OCI-LY3 (cell line): ENCODE data around the gene NUP210.

ENCODE experiments used
- H2AFZ ChIP-seq: fragments of 200-600, 300-600 bp; shearing (Covaris generic); 2 replicates; pipeline ENCODE4 v1.6.0; 2014; ENCODE audit warnings: antibody characterized with exemption, low read depth, low read length
- H3K27ac ChIP-seq: fragments of 200-600, 300-600 bp; sonication (generic); 2 replicates; pipeline ENCODE4 v1.5.1; 2014; ENCODE audit warnings: mild to moderate bottlenecking, low read length, moderate library complexity, mixed read lengths
- H3K27me3 ChIP-seq: fragments of 200-600, 300-600 bp; sonication (generic); 2 replicates; pipeline ENCODE4 v1.6.1; 2014; ENCODE audit warnings: low read depth, low read length, mixed read lengths
- H3K36me3 ChIP-seq: fragments of 200-600, 300-600 bp; sonication (generic); replicated peaks from 2 replicates; pipeline ENCODE3; 2014; ENCODE audit warnings: low read depth, low read length, mixed read lengths
- H3K4me1 ChIP-seq: fragments of 300-600, 200-600 bp; sonication (generic); 2 replicates; pipeline ENCODE4 v1.6.1; 2014; ENCODE audit warnings: low read length, mixed read lengths
- H3K4me2 ChIP-seq: fragments of 200-600, 300-600 bp; sonication (generic); 2 replicates; pipeline ENCODE4 v1.6.1; 2014; ENCODE audit warnings: low read length, mixed read lengths
- H3K4me3 ChIP-seq: fragments of 300-600, 200-600 bp; sonication (generic); 2 replicates; pipeline ENCODE4 v1.5.1; 2014; ENCODE audit warnings: antibody characterized with exemption, mild to moderate bottlenecking, low read length, moderate library complexity
- H3K79me2 ChIP-seq: fragments of 300-600, 200-600 bp; shearing (Covaris generic); 2 replicates; pipeline ENCODE4 v1.6.1; 2014; ENCODE audit warnings: mild to moderate bottlenecking, low read length, mixed read lengths
- H3K9ac ChIP-seq: fragments of 300-600, 200-600 bp; shearing (Covaris generic); 2 replicates; pipeline ENCODE4 v1.6.0; 2014; ENCODE audit warnings: mild to moderate bottlenecking, low read length, moderate library complexity
- H3K9me3 ChIP-seq: fragments of 200-600, 300-600 bp; shearing (Covaris generic); 2 replicates; pipeline ENCODE4 v1.6.1; 2014; ENCODE audit warnings: low read length, mixed read lengths; ENCODE audit not compliant: insufficient read depth
- H4K20me1 ChIP-seq: fragments of 200-600, 300-600 bp; sonication (generic); 2 replicates; pipeline ENCODE4 v1.6.1; 2016; ENCODE audit warnings: low read length, mixed read lengths; ENCODE audit not compliant: insufficient read depth
- EZH2phosphoT487 ChIP-seq: fragments of 200-600 bp; shearing (Covaris generic); IDR thresholded peaks from 2 replicates; pipeline ENCODE4 v1.6.1; 2018; ENCODE audit warnings: antibody characterized with exemption, mixed run types, low read depth
- TF ChIP-seq, protein P1 (sequence below): fragments of 200-600, 300-600 bp; sonication (generic); IDR thresholded peaks from 2 replicates; pipeline ENCODE4 v1.5.1; 2014; ENCODE audit warnings: antibody characterized with exemption, low read length, low read depth

The NUP210 gene

DNA sequence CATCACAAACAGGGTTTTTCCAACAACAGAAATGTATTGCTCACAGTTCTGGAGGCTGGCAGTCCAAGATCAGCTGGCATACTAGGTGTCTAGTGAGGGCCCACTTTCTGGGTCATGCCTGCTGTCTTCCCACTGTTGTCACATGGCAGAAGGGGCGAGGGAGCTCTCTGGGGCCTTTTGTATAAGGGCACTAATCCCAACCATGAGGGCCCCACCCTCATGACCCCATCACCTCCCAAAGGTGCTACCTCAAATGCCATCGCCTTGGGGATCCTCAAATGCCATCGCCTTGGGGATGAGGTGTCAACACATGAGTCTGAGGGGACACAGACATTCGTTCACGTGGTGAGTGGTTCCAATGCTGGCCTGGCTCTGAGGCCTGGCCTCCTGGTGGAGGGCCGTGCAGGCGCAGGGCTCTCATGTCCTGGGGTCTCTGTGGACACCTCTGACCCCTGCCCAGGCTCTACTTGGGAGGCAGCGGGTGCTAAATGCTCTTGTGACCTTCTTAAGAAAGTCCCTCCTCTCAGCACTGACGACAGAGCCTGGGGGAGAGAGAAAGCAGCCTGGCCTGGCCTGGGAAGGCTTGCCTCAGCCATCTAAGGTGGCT, 16.8 kb downstream of the NUP210 start:
- Histone ChIP-seq H4K20me1 (peaks cover 88% of the 10 kb centered on the region), H3K4me3 (no peak overlapping the region), H3K36me3 (peaks cover 56% of the 10 kb centered on the region), H3K79me2 (peaks cover 99% of the 10 kb centered on the region), H2AFZ (no peak overlapping the region), H3K27ac (no peak overlapping the region), H3K9me3 (peaks cover 6% of the 10 kb centered on the region; the same call in 1 of the 2 replicates), H3K4me1 (no peaks in the 10 kb centered on the region), H3K27me3 (no peaks in the 10 kb centered on the region), H3K9ac (no peak overlapping the region), H3K4me2 (no peak overlapping the region)
- TF ChIP-seq, protein P1, sequence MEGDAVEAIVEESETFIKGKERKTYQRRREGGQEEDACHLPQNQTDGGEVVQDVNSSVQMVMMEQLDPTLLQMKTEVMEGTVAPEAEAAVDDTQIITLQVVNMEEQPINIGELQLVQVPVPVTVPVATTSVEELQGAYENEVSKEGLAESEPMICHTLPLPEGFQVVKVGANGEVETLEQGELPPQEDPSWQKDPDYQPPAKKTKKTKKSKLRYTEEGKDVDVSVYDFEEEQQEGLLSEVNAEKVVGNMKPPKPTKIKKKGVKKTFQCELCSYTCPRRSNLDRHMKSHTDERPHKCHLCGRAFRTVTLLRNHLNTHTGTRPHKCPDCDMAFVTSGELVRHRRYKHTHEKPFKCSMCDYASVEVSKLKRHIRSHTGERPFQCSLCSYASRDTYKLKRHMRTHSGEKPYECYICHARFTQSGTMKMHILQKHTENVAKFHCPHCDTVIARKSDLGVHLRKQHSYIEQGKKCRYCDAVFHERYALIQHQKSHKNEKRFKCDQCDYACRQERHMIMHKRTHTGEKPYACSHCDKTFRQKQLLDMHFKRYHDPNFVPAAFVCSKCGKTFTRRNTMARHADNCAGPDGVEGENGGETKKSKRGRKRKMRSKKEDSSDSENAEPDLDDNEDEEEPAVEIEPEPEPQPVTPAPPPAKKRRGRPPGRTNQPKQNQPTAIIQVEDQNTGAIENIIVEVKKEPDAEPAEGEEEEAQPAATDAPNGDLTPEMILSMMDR = no peak
- no peak for TF ChIP-seq EZH2phosphoT487

DNA sequence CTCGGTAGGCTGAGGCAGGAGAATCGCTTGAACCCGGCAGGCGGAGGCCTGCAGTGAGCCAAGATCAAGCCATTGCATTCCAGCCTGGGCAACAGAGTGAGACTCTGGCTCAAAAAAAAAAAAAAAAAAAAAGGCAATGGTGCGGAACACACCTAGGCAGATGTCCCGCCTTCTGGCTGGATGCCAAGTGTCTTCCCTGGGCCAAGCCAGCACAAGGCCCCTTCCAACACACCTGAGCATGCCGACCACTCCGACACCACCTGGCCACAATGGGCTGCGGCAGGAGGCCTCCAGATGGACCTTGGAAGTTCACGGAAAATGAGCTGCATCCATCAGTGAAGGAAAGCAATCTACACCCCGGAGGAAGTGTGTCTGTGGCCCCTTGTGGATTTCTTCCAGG, 19.0 kb downstream of the NUP210 start:
- Histone ChIP-seq H3K4me1 (no peaks in the 10 kb centered on the region), H3K4me2 (no peak overlapping the region), H3K9me3 (peaks cover 6% of the 10 kb centered on the region; the same call in 1 of the 2 replicates), H3K79me2 (peaks cover 95% of the 10 kb centered on the region), H3K4me3 (no peak overlapping the region), H3K36me3 (peaks cover 57% of the 10 kb centered on the region), H4K20me1 (peaks cover 79% of the 10 kb centered on the region), H3K27me3 (no peaks in the 10 kb centered on the region), H2AFZ (no peak overlapping the region), H3K9ac (no peak overlapping the region), H3K27ac (no peak overlapping the region)
- TF ChIP-seq, protein P1 = no peak
- no peak for TF ChIP-seq EZH2phosphoT487

DNA sequence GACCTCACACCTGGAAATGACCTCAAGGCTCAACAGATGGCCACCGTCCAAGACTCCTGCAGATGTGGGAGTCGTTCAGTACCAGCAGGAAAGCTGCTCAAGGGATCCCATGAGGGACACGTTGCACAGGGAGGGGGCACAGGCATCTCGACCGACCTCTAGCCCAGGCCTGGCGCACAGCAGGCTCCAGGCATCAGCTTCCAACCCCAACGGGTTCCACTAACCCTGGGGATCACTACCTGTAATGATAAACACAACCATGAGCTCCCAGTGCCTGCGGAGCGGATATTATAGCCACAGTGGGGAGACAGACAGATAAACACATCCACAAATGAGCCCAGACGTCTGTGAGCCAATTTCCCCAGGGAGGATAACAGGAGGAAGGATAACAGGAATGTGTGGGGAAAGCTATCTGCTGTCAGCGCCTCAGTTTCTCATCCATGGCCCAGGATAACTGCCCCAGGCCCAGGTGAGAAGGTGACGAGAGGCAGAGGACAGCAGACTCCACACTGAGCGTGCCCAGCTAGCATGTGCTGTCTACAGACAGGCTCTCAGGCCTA, 19.9 kb downstream of the NUP210 start:
- H4K20me1 ChIP-seq = peaks cover 70% of the 10 kb centered on the region
- no peak overlapping the region for H2AFZ ChIP-seq
- H3K4me1 ChIP-seq = no peaks in the 10 kb centered on the region
- no peak overlapping the region for H3K9ac ChIP-seq
- peaks cover 61% of the 10 kb centered on the region for H3K36me3 ChIP-seq
- H3K4me3 ChIP-seq = no peak overlapping the region
- peaks cover 93% of the 10 kb centered on the region for H3K79me2 ChIP-seq
- no peaks in the 10 kb centered on the region for H3K27me3 ChIP-seq
- H3K9me3 ChIP-seq = peaks cover 6% of the 10 kb centered on the region; the same call in 1 of the 2 replicates
- no peak overlapping the region for H3K4me2 ChIP-seq
- TF ChIP-seq, protein P1 = no peak
- no peak for TF ChIP-seq EZH2phosphoT487
- no peak overlapping the region for H3K27ac ChIP-seq

GRCh38 chr3:13399603-13400002, 20.5 kb downstream of the NUP210 start:
- TF ChIP-seq EZH2phosphoT487 = no peak
- TF ChIP-seq, protein P1 = no peak
- Histone ChIP-seq H2AFZ (no peak overlapping the region), H3K4me3 (no peak overlapping the region), H3K79me2 (peaks cover 92% of the 10 kb centered on the region), H3K4me2 (no peak overlapping the region), H3K9me3 (peaks cover 6% of the 10 kb centered on the region; the same call in 1 of the 2 replicates), H3K27ac (no peak overlapping the region), H3K9ac (no peak overlapping the region), H3K27me3 (no peaks in the 10 kb centered on the region), H3K4me1 (no peaks in the 10 kb centered on the region), H4K20me1 (peaks cover 68% of the 10 kb centered on the region), H3K36me3 (peaks cover 62% of the 10 kb centered on the region)
